KMS-11 (cell line): Measurements from ENCODE around the gene UMPS.

Experiments
- H2AFZ ChIP-seq: fragments of 200-600 bp; sonication (generic); 2 replicates; pipeline ENCODE4 v1.6.1; 2016; ENCODE audit warnings: antibody characterized with exemption, mixed run types, low read depth
- H3K27ac ChIP-seq: fragments of 200-600 bp; sonication (generic); 2 replicates; pipeline ENCODE4 v1.6.1; 2016; ENCODE audit warnings: mild to moderate bottlenecking, mixed run types
- H3K27me3 ChIP-seq: fragments of 200-600 bp; sonication (generic); 2 replicates; pipeline ENCODE4 v1.6.1; 2017; ENCODE audit warnings: mild to moderate bottlenecking, low read depth, mixed run types, moderate library complexity; ENCODE audit not compliant: insufficient read depth
- H3K36me3 ChIP-seq: fragments of 200-600 bp; sonication (generic); 2 replicates; pipeline ENCODE4 v1.6.1; 2017; ENCODE audit warnings: mild to moderate bottlenecking, mixed run types; ENCODE audit not compliant: insufficient read depth
- H3K4me1 ChIP-seq: fragments of 200-600 bp; sonication (generic); 2 replicates; pipeline ENCODE4 v1.6.1; 2016; ENCODE audit warnings: mild to moderate bottlenecking, low read depth, mixed run types; ENCODE audit not compliant: poor library complexity, severe bottlenecking
- H3K4me2 ChIP-seq: fragments of 200-600 bp; sonication (generic); 2 replicates; pipeline ENCODE4 v1.7.0; 2016; ENCODE audit warnings: mild to moderate bottlenecking, mixed run types
- H3K4me3 ChIP-seq: fragments of 200-600 bp; sonication (generic); IDR thresholded peaks from 2 replicates; pipeline ENCODE4 v1.6.1; 2017; ENCODE audit warnings: low read depth, low read length, mixed read lengths; ENCODE audit not compliant: insufficient read depth
- H3K79me2 ChIP-seq: fragments of 200-600 bp; sonication (generic); 2 replicates; pipeline ENCODE4 v1.6.1; 2016; ENCODE audit warnings: low read depth, mixed run types; ENCODE audit not compliant: insufficient read depth
- H3K9ac ChIP-seq: fragments of 200-600 bp; sonication (generic); 2 replicates; pipeline ENCODE4 v1.6.1; 2016; ENCODE audit warnings: mild to moderate bottlenecking, mixed run types
- H4K20me1 ChIP-seq: fragments of 200-600 bp; sonication (generic); 2 replicates; pipeline ENCODE4 v1.6.1; 2016; ENCODE audit warnings: mild to moderate bottlenecking, mixed run types; ENCODE audit not compliant: insufficient read depth
- TF ChIP-seq, protein P1 (sequence below): fragments of 200-600 bp; sonication (generic); conservative IDR thresholded peaks from 2 replicates; pipeline ENCODE4 v1.6.1; 2017; ENCODE audit warnings: low read depth, mild to moderate bottlenecking, antibody characterized with exemption, low read length, moderate library complexity, mixed read lengths

Gene UMPS

GRCh38 chr3:124758851-124759635 is 28.8 kb downstream of the UMPS start:
- TF ChIP-seq, protein P1, sequence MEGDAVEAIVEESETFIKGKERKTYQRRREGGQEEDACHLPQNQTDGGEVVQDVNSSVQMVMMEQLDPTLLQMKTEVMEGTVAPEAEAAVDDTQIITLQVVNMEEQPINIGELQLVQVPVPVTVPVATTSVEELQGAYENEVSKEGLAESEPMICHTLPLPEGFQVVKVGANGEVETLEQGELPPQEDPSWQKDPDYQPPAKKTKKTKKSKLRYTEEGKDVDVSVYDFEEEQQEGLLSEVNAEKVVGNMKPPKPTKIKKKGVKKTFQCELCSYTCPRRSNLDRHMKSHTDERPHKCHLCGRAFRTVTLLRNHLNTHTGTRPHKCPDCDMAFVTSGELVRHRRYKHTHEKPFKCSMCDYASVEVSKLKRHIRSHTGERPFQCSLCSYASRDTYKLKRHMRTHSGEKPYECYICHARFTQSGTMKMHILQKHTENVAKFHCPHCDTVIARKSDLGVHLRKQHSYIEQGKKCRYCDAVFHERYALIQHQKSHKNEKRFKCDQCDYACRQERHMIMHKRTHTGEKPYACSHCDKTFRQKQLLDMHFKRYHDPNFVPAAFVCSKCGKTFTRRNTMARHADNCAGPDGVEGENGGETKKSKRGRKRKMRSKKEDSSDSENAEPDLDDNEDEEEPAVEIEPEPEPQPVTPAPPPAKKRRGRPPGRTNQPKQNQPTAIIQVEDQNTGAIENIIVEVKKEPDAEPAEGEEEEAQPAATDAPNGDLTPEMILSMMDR, result no peak
- Histone ChIP-seq H2AFZ (no peak overlapping the region), H3K4me1 (peaks cover 23% of the 10 kb centered on the region), H3K27ac (no peak overlapping the region), H3K79me2 (no peaks in the 10 kb centered on the region), H4K20me1 (no peaks in the 10 kb centered on the region), H3K9ac (no peak overlapping the region), H3K4me2 (no peak overlapping the region), H3K27me3 (no peaks in the 10 kb centered on the region), H3K36me3 (no peaks in the 10 kb centered on the region; the same call in 1 of the 2 replicates), H3K4me3 (no peak overlapping the region)

DNA sequence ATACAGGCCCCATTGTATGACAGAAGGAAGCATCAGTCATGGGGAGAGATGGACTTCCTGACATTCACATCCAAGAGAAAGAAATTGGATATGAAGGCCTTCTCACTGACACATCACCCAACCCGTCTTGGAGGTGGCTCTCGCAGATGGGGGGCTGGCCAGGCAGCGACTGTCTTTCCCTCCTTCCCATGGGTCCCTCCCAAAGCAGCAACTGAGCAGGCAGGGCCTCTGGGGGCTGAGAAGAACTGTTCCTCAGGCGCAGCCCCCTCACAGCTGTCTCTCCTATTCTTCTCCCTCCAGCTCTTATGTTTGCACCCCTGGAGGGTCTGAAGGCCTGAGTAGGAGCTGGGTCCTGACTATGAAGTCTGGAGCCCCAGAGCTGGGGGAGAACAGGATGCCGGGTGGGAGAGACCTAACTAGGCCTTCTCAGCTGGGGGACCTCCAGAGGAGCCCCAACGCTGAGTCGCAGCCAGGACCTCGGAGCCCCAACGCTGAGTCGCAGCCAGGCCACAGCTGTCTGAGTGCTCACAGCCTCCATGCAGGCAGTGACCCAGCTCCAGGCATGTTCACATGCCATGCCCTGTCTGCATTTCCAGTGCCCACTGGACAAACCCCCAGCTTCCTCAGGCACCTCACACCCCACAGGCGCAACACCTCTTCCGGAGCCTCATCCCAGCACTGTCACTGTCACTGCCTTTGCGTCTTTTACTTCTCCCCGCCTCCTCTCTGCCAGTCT is 29.6 kb downstream of the UMPS start:
- H3K36me3 ChIP-seq, result no peaks in the 10 kb centered on the region; the same call in 1 of the 2 replicates
- peaks cover 31% of the 10 kb centered on the region for H3K4me1 ChIP-seq
- TF ChIP-seq, protein P1, result no peak
- H2AFZ ChIP-seq, result no peak overlapping the region
- no peak overlapping the region for H3K4me2 ChIP-seq
- H3K27ac ChIP-seq, result no peak overlapping the region
- H3K79me2 ChIP-seq, result no peaks in the 10 kb centered on the region
- no peaks in the 10 kb centered on the region for H4K20me1 ChIP-seq
- H3K9ac ChIP-seq, result no peak overlapping the region
- H3K27me3 ChIP-seq, result no peaks in the 10 kb centered on the region
- H3K4me3 ChIP-seq, result no peak overlapping the region

DNA sequence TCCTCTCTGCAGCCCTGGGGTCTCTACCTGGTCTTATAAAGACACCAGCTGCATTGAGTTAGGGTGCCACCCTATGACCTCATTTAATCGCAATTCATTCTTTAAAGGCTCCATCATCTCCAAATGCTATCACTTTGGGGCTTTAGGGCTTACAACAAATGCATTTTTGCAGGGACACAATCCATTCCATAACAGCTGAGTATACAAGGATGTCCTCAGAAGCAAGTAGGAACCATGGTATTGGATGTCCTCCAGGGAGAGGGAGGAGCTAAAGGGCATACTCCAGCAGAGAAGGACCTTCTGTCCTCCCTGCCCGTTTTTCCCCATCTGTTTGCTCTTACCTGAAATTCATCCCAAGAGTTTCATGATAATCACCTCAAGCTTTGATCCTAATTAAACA is 30.3 kb downstream of the UMPS start:
- Histone ChIP-seq H3K36me3 (no peaks in the 10 kb centered on the region; the same call in 1 of the 2 replicates), H3K4me1 (peaks cover 39% of the 10 kb centered on the region), H3K27me3 (no peaks in the 10 kb centered on the region), H3K4me3 (no peak overlapping the region), H3K27ac (no peak overlapping the region), H2AFZ (no peak overlapping the region), H3K9ac (no peak overlapping the region), H3K79me2 (no peaks in the 10 kb centered on the region), H4K20me1 (no peaks in the 10 kb centered on the region), H3K4me2 (no peak overlapping the region)
- TF ChIP-seq, protein P1, result no peak

- TF ChIP-seq, protein P1, result peak; percentile 99
- Histone ChIP-seq H3K4me3 (no peak overlapping the region), H3K79me2 (no peaks in the 10 kb centered on the region), H2AFZ (peak overlapping the region; percentile 28; the same call in 1 of the 2 replicates), H3K4me1 (peaks cover 46% of the 10 kb centered on the region), H4K20me1 (no peaks in the 10 kb centered on the region), H3K27me3 (no peaks in the 10 kb centered on the region), H3K27ac (peak overlapping the region; percentile 15; the same call in 1 of the 2 replicates), H3K9ac (no peak overlapping the region), H3K36me3 (no peaks in the 10 kb centered on the region; the same call in 1 of the 2 replicates), H3K4me2 (peak overlapping the region; percentile 46; the same call in 1 of the 2 replicates)
Observed at GRCh38 chr3:124761250-124761796, 31.1 kb downstream of the UMPS start.
